Measurements from ENCODE around the gene TLE1.

Gene TLE1

GRCh38 chr9:81682797-81683196, 6.5 kb downstream of the TLE1 start:
- Histone ChIP-seq H3K4me3 (ENCODE audit: low read length, poor library complexity, severe bottlenecking) (peak overlapping the region; percentile 65), H3K27me3 (ENCODE audit: insufficient read depth, low read length, poor library complexity, severe bottlenecking) (no peaks in the 10 kb centered on the region), H3K36me3 (ENCODE audit: insufficient read depth, low read length) (no peaks in the 10 kb centered on the region), H3K4me1 (ENCODE audit: insufficient read depth, low read length, poor library complexity, severe bottlenecking) (peaks cover 38% of the 10 kb centered on the region), H2AFZ (ENCODE audit: low read length) (no peak overlapping the region), H3F3A (ENCODE audit: low read depth) (no peaks in the 10 kb centered on the region), H3K9me2 (replicated peaks; ENCODE audit: low read depth, low read length) (no peaks in the 10 kb centered on the region), H4K20me1 (ENCODE audit: insufficient read depth, low read length, poor library complexity, severe bottlenecking) (peaks cover 12% of the 10 kb centered on the region), H3K9ac (ENCODE audit: low read depth, low read length, poor library complexity, severe bottlenecking) (no peak overlapping the region), H3K4me2 (ENCODE audit: low read depth, low read length, poor library complexity, severe bottlenecking) (peak overlapping the region; percentile 100), H3K9me3 (ENCODE audit: insufficient read depth, low read depth, low read length) (no peaks in the 10 kb centered on the region), H3K79me2 (ENCODE audit: insufficient read depth, low read length) (peaks cover 55% of the 10 kb centered on the region)
- TF ChIP-seq, protein P1, sequence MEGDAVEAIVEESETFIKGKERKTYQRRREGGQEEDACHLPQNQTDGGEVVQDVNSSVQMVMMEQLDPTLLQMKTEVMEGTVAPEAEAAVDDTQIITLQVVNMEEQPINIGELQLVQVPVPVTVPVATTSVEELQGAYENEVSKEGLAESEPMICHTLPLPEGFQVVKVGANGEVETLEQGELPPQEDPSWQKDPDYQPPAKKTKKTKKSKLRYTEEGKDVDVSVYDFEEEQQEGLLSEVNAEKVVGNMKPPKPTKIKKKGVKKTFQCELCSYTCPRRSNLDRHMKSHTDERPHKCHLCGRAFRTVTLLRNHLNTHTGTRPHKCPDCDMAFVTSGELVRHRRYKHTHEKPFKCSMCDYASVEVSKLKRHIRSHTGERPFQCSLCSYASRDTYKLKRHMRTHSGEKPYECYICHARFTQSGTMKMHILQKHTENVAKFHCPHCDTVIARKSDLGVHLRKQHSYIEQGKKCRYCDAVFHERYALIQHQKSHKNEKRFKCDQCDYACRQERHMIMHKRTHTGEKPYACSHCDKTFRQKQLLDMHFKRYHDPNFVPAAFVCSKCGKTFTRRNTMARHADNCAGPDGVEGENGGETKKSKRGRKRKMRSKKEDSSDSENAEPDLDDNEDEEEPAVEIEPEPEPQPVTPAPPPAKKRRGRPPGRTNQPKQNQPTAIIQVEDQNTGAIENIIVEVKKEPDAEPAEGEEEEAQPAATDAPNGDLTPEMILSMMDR (conservative IDR thresholded peaks at IDR 0.05; ENCODE audit: low read length), result no peak
- no peak for TF ChIP-seq EZH2phosphoT487 (IDR thresholded peaks at IDR 0.05; ENCODE audit: borderline replicate concordance)

- Histone ChIP-seq H3K36me3 (ENCODE audit: insufficient read depth, low read length) (no peaks in the 10 kb centered on the region), H3K9me2 (replicated peaks; ENCODE audit: low read depth, low read length) (no peaks in the 10 kb centered on the region), H3K4me1 (ENCODE audit: insufficient read depth, low read length, poor library complexity, severe bottlenecking) (peaks cover 38% of the 10 kb centered on the region), H3F3A (ENCODE audit: low read depth) (no peaks in the 10 kb centered on the region), H3K4me2 (ENCODE audit: low read depth, low read length, poor library complexity, severe bottlenecking) (peak overlapping the region; percentile 100), H2AFZ (ENCODE audit: low read length) (no peak overlapping the region), H3K27me3 (ENCODE audit: insufficient read depth, low read length, poor library complexity, severe bottlenecking) (no peaks in the 10 kb centered on the region), H3K4me3 (ENCODE audit: low read length, poor library complexity, severe bottlenecking) (peak overlapping the region; percentile 65), H3K9me3 (ENCODE audit: insufficient read depth, low read depth, low read length) (no peaks in the 10 kb centered on the region), H3K79me2 (ENCODE audit: insufficient read depth, low read length) (peaks cover 51% of the 10 kb centered on the region), H4K20me1 (ENCODE audit: insufficient read depth, low read length, poor library complexity, severe bottlenecking) (peaks cover 12% of the 10 kb centered on the region), H3K9ac (ENCODE audit: low read depth, low read length, poor library complexity, severe bottlenecking) (no peak overlapping the region)
- no peak for TF ChIP-seq EZH2phosphoT487 (IDR thresholded peaks at IDR 0.05; ENCODE audit: borderline replicate concordance)
- TF ChIP-seq, protein P1 (conservative IDR thresholded peaks at IDR 0.05; ENCODE audit: low read length), result no peak
Measured at GRCh38 chr9:81682177-81682576, 7.2 kb downstream of the TLE1 start.

DNA sequence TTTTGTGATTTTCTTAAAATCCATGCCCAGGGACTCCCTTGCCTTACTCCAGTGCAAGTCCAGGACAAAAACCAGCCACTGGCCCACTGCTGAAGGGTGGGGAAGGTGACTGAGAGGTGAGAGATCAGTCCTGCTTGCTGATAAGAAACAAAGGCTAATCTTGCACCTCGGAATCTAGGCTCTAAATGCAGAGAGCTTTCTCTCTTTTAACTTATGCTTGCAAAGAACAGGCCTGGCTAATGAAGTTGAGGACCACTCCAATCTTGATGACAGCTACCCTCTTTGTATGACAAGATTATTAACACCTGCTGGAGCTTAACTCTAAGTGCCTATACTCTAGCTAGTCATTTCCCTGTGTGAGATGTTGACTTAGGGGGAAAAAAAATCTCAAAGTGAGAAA, 8.8 kb downstream of the TLE1 start:
- no peak overlapping the region for H3K9ac ChIP-seq (ENCODE audit: low read depth, low read length, poor library complexity, severe bottlenecking)
- no peak overlapping the region for H3K4me2 ChIP-seq (ENCODE audit: low read depth, low read length, poor library complexity, severe bottlenecking)
- H3K36me3 ChIP-seq (ENCODE audit: insufficient read depth, low read length), result no peaks in the 10 kb centered on the region
- no peak overlapping the region for H2AFZ ChIP-seq (ENCODE audit: low read length)
- peaks cover 27% of the 10 kb centered on the region for H3K4me1 ChIP-seq (ENCODE audit: insufficient read depth, low read length, poor library complexity, severe bottlenecking)
- H3K4me3 ChIP-seq (ENCODE audit: low read length, poor library complexity, severe bottlenecking), result no peak overlapping the region
- no peaks in the 10 kb centered on the region for H3K9me2 ChIP-seq (replicated peaks; ENCODE audit: low read depth, low read length)
- no peaks in the 10 kb centered on the region for H3K27me3 ChIP-seq (ENCODE audit: insufficient read depth, low read length, poor library complexity, severe bottlenecking)
- no peaks in the 10 kb centered on the region for H3K9me3 ChIP-seq (ENCODE audit: insufficient read depth, low read depth, low read length)
- H3K79me2 ChIP-seq (ENCODE audit: insufficient read depth, low read length), result peaks cover 45% of the 10 kb centered on the region
- no peaks in the 10 kb centered on the region for H3F3A ChIP-seq (ENCODE audit: low read depth)
- no peak for TF ChIP-seq EZH2phosphoT487 (IDR thresholded peaks at IDR 0.05; ENCODE audit: borderline replicate concordance)
- TF ChIP-seq, protein P1 (conservative IDR thresholded peaks at IDR 0.05; ENCODE audit: low read length), result no peak
- peaks cover 12% of the 10 kb centered on the region for H4K20me1 ChIP-seq (ENCODE audit: insufficient read depth, low read length, poor library complexity, severe bottlenecking)

Measured in Loucy (cell line).